DOHH2 (cell line): ENCODE data around the gene MVB12B.
A peak's percentile ranks its signal among the peaks of the same experiment; 100 is the strongest.

Experiments
- H3F3A ChIP-seq: fragments of 200-600 bp; sonication (generic), shearing (Covaris generic); 2 replicates; pipeline ENCODE4 v1.6.0; 2016; ENCODE audit warnings: antibody characterized with exemption, mild to moderate bottlenecking; ENCODE audit not compliant: control insufficient read depth, insufficient read depth
- H3K27ac ChIP-seq: fragments of 200-600 bp; sonication (generic); 2 replicates; pipeline ENCODE4 v1.5.1; 2014; ENCODE audit warnings: low read depth, mild to moderate bottlenecking, low read length, moderate library complexity
- H3K27me3 ChIP-seq: fragments of 200-600 bp; sonication (generic); 2 replicates; pipeline ENCODE4 v1.6.1; 2014; ENCODE audit warnings: mild to moderate bottlenecking, low read length, mixed read lengths; ENCODE audit not compliant: control insufficient read depth
- H3K36me3 ChIP-seq: fragments of 200-600 bp; sonication (generic); 2 replicates; pipeline ENCODE4 v1.6.1; 2014; ENCODE audit warnings: mild to moderate bottlenecking, low read length, moderate library complexity, mixed read lengths; ENCODE audit not compliant: control insufficient read depth
- H3K4me1 ChIP-seq: fragments of 200-600 bp; sonication (generic); 2 replicates; pipeline ENCODE4 v1.6.1; 2014; ENCODE audit warnings: mild to moderate bottlenecking, low read length, mixed read lengths; ENCODE audit not compliant: control insufficient read depth
- H3K4me2 ChIP-seq: fragments of 200-600 bp; sonication (generic); 2 replicates; pipeline ENCODE4 v1.6.0; 2014; ENCODE audit warnings: mild to moderate bottlenecking, low read length, moderate library complexity
- H3K4me3 ChIP-seq: fragments of 200-600 bp; sonication (generic); 2 replicates; pipeline ENCODE4 v1.5.1; 2014; ENCODE audit warnings: mild to moderate bottlenecking, low read length, mixed read lengths
- H3K79me2 ChIP-seq: fragments of 200-600 bp; sonication (generic); 2 replicates; pipeline ENCODE4 v1.6.1; 2014; ENCODE audit warnings: mild to moderate bottlenecking, low read length, mixed read lengths; ENCODE audit not compliant: control insufficient read depth
- H3K9me2 ChIP-seq: fragments of 200-600 bp; sonication (generic); replicated peaks from 2 replicates; pipeline ENCODE4 v1.6.1; 2014; ENCODE audit warnings: mild to moderate bottlenecking, low read length, mixed read lengths; ENCODE audit not compliant: control insufficient read depth
- H3K9me3 ChIP-seq: fragments of 200-600 bp; sonication (generic); 2 replicates; pipeline ENCODE4 v1.6.1; 2014; ENCODE audit warnings: antibody characterized with exemption, low read length, mixed read lengths; ENCODE audit not compliant: control insufficient read depth, insufficient read depth
- H4K20me1 ChIP-seq: fragments of 200-600 bp; sonication (generic); 2 replicates; pipeline ENCODE4 v1.6.0; 2014; ENCODE audit warnings: low read depth, mild to moderate bottlenecking, antibody characterized with exemption, low read length, moderate library complexity; ENCODE audit not compliant: control insufficient read depth, insufficient read depth
- EZH2phosphoT487 ChIP-seq: fragments of 200-600 bp; sonication (generic); IDR thresholded peaks from 2 replicates; pipeline ENCODE4 v1.6.1; 2017; ENCODE audit warnings: borderline replicate concordance, mild to moderate bottlenecking, antibody characterized with exemption, low read length, moderate library complexity, mixed read lengths
- TF ChIP-seq, protein P1 (sequence below): fragments of 200-600 bp; sonication (generic); IDR thresholded peaks from one replicate; pipeline ENCODE4 v1.5.1; 2014; ENCODE audit warnings: antibody characterized with exemption, mild to moderate bottlenecking, low read depth, low read length; ENCODE audit not compliant: poor library complexity, severe bottlenecking

The MVB12B gene

DNA sequence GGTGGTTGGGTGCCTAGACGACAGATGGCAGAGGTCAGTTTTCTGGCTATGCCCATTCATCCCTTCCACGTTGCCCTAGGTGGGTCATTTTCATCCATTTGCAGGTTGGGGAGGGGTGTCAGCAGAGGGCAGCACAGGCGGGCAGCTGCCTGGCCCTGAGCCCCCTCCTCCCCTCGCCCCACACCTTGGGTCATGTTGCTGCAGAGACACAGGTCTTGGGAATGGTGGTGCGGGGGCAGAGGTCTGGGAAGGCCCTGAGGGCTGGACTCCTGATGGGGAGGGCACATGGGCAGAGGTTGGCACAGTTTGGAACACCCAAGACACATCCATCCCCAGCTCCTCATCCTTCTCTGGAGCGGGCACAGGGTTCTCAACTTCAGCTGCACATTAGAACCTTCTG lies 183.9 kb downstream of the MVB12B start:
- peaks cover 4% of the 10 kb centered on the region for H3F3A ChIP-seq
- H3K9me3 ChIP-seq, result no peaks in the 10 kb centered on the region
- H3K27ac ChIP-seq, result no peak overlapping the region
- no peak overlapping the region for H3K4me3 ChIP-seq
- peaks cover 32% of the 10 kb centered on the region for H3K4me1 ChIP-seq
- no peaks in the 10 kb centered on the region for H3K27me3 ChIP-seq
- no peaks in the 10 kb centered on the region for H3K79me2 ChIP-seq
- no peaks in the 10 kb centered on the region for H3K9me2 ChIP-seq
- TF ChIP-seq EZH2phosphoT487, result no peak
- TF ChIP-seq, protein P1, sequence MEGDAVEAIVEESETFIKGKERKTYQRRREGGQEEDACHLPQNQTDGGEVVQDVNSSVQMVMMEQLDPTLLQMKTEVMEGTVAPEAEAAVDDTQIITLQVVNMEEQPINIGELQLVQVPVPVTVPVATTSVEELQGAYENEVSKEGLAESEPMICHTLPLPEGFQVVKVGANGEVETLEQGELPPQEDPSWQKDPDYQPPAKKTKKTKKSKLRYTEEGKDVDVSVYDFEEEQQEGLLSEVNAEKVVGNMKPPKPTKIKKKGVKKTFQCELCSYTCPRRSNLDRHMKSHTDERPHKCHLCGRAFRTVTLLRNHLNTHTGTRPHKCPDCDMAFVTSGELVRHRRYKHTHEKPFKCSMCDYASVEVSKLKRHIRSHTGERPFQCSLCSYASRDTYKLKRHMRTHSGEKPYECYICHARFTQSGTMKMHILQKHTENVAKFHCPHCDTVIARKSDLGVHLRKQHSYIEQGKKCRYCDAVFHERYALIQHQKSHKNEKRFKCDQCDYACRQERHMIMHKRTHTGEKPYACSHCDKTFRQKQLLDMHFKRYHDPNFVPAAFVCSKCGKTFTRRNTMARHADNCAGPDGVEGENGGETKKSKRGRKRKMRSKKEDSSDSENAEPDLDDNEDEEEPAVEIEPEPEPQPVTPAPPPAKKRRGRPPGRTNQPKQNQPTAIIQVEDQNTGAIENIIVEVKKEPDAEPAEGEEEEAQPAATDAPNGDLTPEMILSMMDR, result peak; percentile 10
- no peaks in the 10 kb centered on the region for H4K20me1 ChIP-seq
- no peaks in the 10 kb centered on the region for H3K36me3 ChIP-seq
- no peak overlapping the region for H3K4me2 ChIP-seq

DNA sequence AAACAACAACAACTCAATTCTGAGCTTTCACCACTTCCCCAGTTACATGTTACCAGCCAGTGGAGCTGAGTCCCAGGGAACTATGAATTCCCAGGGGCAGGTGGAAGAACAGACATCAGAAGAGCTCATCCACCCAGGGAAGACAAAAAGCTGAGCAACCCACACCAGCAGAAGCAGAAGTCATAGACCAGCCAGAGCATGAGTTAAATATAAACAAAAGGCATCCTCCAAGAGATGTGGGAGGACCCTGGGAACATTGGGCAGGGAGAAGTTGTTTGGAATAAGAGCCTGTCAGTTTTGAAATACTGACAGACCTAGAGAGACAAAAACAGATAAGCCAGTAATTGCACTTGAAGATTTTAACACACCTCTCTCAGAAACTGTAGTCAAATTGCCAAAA lies 184.8 kb downstream of the MVB12B start:
- Histone ChIP-seq H3K4me2 (no peak overlapping the region), H3K4me3 (no peak overlapping the region), H3K9me3 (no peaks in the 10 kb centered on the region), H3K27me3 (no peaks in the 10 kb centered on the region), H3K27ac (no peak overlapping the region), H3K4me1 (peaks cover 39% of the 10 kb centered on the region), H3K9me2 (no peaks in the 10 kb centered on the region), H3F3A (peaks cover 4% of the 10 kb centered on the region), H4K20me1 (no peaks in the 10 kb centered on the region), H3K36me3 (no peaks in the 10 kb centered on the region), H3K79me2 (no peaks in the 10 kb centered on the region)
- TF ChIP-seq EZH2phosphoT487, result no peak
- TF ChIP-seq, protein P1, result no peak

DNA sequence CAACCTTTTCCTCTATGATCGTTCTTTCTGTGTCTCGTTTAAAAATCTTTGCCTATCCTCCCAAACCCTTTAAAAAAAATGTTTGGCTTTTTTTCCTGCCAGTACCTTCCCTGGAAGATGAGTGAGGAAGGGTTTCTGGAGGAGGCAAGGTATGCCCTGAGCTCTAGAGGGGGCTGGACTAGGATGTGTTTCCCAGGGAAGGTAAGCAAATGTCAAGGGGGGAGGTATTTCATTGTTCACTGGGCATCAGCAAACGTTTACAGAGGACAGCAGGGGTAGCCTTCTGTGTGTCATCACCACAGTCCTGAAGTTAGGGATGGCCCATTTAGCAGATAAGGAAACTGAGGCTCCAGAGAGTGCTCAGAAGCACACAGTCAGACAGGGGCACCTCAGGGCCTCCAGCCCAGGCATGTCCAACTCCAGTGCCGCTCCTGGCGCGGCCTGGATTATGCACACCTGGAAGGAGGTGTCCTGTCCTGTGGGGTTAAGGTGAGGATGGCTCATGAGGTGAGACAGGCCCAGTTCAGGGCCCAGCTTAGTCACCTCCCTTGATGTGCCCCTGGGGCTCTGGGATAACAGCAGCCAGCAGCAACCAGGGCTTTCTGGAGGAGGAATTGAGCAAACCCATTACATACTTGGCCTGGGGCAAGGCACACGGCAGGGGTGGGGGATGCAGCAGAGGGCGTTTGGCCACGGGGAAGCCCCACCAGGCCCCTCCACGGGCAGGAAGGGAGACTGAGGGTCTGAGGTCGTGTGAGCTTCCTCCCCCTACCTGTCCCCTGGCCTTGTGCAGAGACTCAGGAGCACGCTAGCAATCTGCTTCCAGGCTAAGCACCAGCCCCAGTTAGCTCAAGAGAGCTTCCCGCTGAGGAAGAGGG lies 186.8 kb downstream of the MVB12B start:
- TF ChIP-seq, protein P1, result no peak
- no peak for TF ChIP-seq EZH2phosphoT487
- peak overlapping the region; percentile 61 for H3K4me2 ChIP-seq

More for the DNA sequence above, 186.8 kb downstream of the MVB12B start:
- Histone ChIP-seq H3F3A (peaks cover 4% of the 10 kb centered on the region), H3K4me3 (peak overlapping the region; percentile 45; the same call in 1 of the 2 replicates), H3K27ac (no peak overlapping the region), H3K9me2 (no peaks in the 10 kb centered on the region), H3K27me3 (no peaks in the 10 kb centered on the region), H3K79me2 (no peaks in the 10 kb centered on the region), H4K20me1 (no peaks in the 10 kb centered on the region), H3K9me3 (no peaks in the 10 kb centered on the region), H3K36me3 (no peaks in the 10 kb centered on the region), H3K4me1 (peaks cover 58% of the 10 kb centered on the region)
